Neutrophil (primary cell): ENCODE measurements around the gene NIPA2.

Experiments used
- H3K27ac ChIP-seq: fragments of 200-600 bp; sonication (generic); 2 replicates; pipeline ENCODE4 v1.5.1; 2016; ENCODE audit warnings: mild to moderate bottlenecking, moderate library complexity
- H3K27me3 ChIP-seq: fragments of 200-600 bp; sonication (generic); 2 replicates; pipeline ENCODE4 v1.6.0; 2016; ENCODE audit warnings: mild to moderate bottlenecking
- H3K36me3 ChIP-seq: fragments of 200-600 bp; sonication (generic); 2 replicates; pipeline ENCODE4 v1.5.1; 2017
- H3K4me1 ChIP-seq, 2 experiments: fragments of 200-600 bp in 1 of 2; sonication (generic) in 1 of 2; 1 replicate in 1 of 2; 2 replicates in 1 of 2; pipeline versions ENCODE4 v1.5.1 to v1.6.1; 2013 to 2016; ENCODE audit warnings: low read depth in 1 of 2, low read length in 1 of 2, mild to moderate bottlenecking in 1 of 2, moderate library complexity in 1 of 2; ENCODE audit not compliant: control insufficient read depth in 1 of 2, insufficient read depth in 1 of 2
- H3K4me3 ChIP-seq, 2 experiments: fragments of 200-600 bp in 1 of 2; sonication (generic) in 1 of 2; 1 replicate in 1 of 2; 2 replicates in 1 of 2; pipeline ENCODE4 v1.5.1; 2013 to 2016; ENCODE audit warnings: low read depth in 1 of 2, low read length in 1 of 2, mild to moderate bottlenecking in 1 of 2, moderate library complexity in 1 of 2
- H3K9me3 ChIP-seq: fragments of 200-600 bp; sonication (generic); 2 replicates; pipeline ENCODE4 v1.5.1; 2016
- CTCF ChIP-seq: fragments of 200-600 bp; sonication (generic); IDR thresholded peaks from 2 replicates; pipeline ENCODE4 v1.5.1; 2016; ENCODE audit warnings: antibody characterized with exemption

NIPA2 gene

GRCh38 chr15:22911306-22911705 is 72.8 kb downstream of the NIPA2 start:
- Histone ChIP-seq H3K4me1 (no peaks in the 10 kb centered on the region), H3K27me3 (no peaks in the 10 kb centered on the region), H3K9me3 (no peaks in the 10 kb centered on the region), H3K27ac (no peak overlapping the region), H3K36me3 (no peaks in the 10 kb centered on the region), H3K4me3 (no peak overlapping the region)
- no peak for TF ChIP-seq CTCF

- Histone ChIP-seq H3K36me3 (no peaks in the 10 kb centered on the region), H3K27me3 (no peaks in the 10 kb centered on the region), H3K4me3 (no peak overlapping the region), H3K4me1 (no peaks in the 10 kb centered on the region), H3K27ac (no peak overlapping the region), H3K9me3 (no peaks in the 10 kb centered on the region)
- no peak for TF ChIP-seq CTCF
Measured at GRCh38 chr15:22912256-22912655, 73.8 kb downstream of the NIPA2 start.

- no peaks in the 10 kb centered on the region for H3K27me3 ChIP-seq
- TF ChIP-seq CTCF: no peak
- H3K4me3 ChIP-seq: no peak overlapping the region
- no peaks in the 10 kb centered on the region for H3K4me1 ChIP-seq
- no peaks in the 10 kb centered on the region for H3K36me3 ChIP-seq
- H3K27ac ChIP-seq: no peak overlapping the region
- no peaks in the 10 kb centered on the region for H3K9me3 ChIP-seq
Measured at GRCh38 chr15:22913646-22914380, 75.3 kb downstream of the NIPA2 start.

- Histone ChIP-seq H3K36me3 (no peaks in the 10 kb centered on the region), H3K27me3 (no peaks in the 10 kb centered on the region)
- TF ChIP-seq CTCF: no peak
Measured at GRCh38 chr15:22915866-22916515, 77.5 kb downstream of the NIPA2 start.

GRCh38 chr15:22916606-22917350 is 78.3 kb downstream of the NIPA2 start:
- no peaks in the 10 kb centered on the region for H3K9me3 ChIP-seq
- H3K4me1 ChIP-seq: no peaks in the 10 kb centered on the region
- TF ChIP-seq CTCF: no peak
- H3K4me3 ChIP-seq: no peak overlapping the region
- no peak overlapping the region for H3K27ac ChIP-seq
- H3K36me3 ChIP-seq: no peaks in the 10 kb centered on the region
- H3K27me3 ChIP-seq: no peaks in the 10 kb centered on the region

More at GRCh38 chr15:22915866-22916515, 77.5 kb downstream of the NIPA2 start:
- H3K4me1 ChIP-seq: no peaks in the 10 kb centered on the region
- no peak overlapping the region for H3K4me3 ChIP-seq
- H3K9me3 ChIP-seq: no peaks in the 10 kb centered on the region
- H3K27ac ChIP-seq: no peak overlapping the region
